LNCAP (cell line): ENCODE data around the gene C1GALT1.

Experiments used
- CTCF ChIP-seq: fragments of 450-650 bp; IDR thresholded peaks from 2 replicates; pipeline ENCODE4 v1.5.1; 2017; ENCODE audit warnings: mild to moderate bottlenecking

Gene C1GALT1

DNA sequence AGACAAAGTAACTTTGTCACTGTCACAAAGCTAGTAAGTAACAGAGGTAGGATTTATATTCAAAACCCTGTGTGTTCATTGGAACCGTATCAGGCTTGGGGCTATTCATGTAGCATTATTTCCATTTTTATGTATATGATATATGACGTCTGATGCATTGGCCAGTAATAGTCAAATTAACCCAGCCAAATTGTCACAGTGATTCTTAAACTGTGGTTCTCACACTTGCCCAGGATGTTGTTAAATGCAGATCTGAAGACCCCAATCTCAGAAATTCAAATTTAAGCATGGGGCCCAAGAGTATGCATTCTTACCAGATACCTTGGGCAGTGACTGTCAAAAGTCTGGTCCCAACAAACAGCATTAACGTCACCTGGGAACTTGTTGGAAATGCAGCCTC is 63.9 kb downstream of the C1GALT1 start:
- TF ChIP-seq CTCF: no peak

- no peak for TF ChIP-seq CTCF
These were observed 65.3 kb downstream of the C1GALT1 start for GRCh38 chr7:7247658-7248057.

GRCh38 chr7:7249814-7250213 is 67.5 kb downstream of the C1GALT1 start:
- no peak for TF ChIP-seq CTCF

DNA sequence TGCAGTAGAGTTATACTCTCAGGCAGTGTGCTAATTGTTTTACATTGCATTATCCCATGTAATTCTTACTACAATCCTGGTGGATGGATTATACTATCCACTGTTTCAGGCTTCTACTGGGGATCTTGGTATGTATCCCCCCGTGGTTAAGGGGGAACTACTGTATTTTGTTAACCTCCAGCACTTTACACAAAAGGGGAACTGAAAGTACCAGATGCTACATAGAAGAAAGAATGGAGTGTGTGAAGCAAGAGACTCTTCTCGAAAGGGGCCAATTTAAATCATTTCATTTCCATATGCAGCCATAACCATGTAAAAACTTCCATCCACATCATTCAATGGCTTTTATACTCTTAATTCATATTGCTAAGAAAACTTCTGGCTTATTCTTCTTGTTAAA is 69.4 kb downstream of the C1GALT1 start:
- TF ChIP-seq CTCF: no peak

DNA sequence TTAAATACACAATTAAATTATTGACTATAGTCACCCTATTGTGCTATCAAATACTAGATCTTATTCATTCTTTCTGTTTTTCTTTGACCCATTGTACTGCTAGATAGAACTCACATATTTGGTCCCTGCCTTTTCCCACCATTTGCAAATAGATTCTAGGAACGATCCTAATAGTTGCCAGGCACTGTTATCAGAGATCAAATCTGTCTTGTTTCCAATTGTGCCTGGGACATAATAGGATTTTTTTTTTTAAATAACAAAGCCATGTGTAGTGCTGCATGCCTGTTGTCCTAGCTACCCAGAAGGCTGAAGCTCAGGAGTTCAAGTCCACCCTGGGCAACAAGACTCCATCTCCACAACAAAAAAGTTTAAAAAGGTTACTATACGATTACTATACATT is 72.0 kb downstream of the C1GALT1 start:
- no peak for TF ChIP-seq CTCF

DNA sequence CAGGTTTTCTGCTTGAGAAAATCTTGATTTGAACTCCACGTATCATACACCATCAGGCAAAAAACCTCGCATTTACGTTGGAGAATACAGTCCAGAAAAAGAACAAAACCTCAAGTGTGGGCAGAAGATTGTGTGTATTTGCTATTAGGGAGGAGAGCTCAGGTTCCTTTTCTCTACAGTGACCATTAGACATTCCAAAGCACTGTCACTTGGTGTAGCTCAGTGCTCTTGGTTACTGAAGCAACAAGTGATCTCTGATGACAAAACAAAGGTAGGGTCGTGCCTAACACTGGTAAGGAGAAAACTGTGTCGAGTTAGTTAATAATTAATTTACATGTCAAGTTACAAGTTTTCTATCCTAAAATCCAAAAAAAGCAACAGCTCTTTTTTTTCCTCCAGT is 72.6 kb downstream of the C1GALT1 start:
- TF ChIP-seq CTCF: no peak

DNA sequence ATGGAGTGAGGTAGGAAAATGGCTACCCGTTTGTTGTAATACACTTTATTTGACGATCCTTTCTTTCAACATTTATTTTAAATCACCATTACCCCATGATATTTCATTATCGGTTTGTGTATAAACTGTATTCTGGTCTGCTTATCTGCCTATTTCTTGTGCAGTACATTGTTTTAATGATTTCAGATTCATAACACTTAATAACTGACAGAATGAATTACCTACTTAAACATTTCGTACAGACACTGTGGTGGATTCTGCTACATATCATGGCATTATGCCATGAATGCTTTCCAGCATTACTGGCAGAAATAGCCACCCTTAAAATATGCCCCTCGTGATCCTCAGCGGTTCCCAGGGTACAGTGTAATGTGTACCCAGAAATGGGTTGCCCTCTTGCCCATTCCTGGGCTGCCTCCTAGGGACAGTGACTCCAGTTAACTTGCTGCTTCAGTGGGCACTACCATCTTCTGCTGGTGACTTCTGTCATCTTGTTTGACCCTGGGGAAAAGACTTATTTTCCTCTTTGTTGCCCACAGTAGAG is 74.5 kb downstream of the C1GALT1 start:
- no peak for TF ChIP-seq CTCF
